ENCODE measurements around the gene GSAP.

DNA sequence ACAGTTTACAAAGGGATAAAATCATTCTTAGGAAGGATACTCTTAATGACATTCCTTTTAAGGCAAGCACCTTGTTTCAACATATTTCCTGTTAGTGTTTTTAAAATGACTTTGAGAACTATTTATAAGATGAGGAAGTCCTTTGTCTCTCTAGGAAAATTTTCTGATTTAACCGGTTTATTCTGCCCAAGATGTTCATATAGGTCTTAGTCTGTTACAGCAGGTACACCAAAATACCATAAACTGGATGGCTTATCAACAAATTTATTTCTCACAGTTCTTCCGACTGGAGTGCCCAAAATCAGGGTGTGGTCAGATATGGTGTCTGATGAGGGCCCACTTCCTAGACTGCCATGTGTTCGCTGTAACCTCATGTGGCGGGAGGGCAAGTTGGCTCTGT, 77.9 kb downstream of the GSAP start:
- TF ChIP-seq, protein P1, sequence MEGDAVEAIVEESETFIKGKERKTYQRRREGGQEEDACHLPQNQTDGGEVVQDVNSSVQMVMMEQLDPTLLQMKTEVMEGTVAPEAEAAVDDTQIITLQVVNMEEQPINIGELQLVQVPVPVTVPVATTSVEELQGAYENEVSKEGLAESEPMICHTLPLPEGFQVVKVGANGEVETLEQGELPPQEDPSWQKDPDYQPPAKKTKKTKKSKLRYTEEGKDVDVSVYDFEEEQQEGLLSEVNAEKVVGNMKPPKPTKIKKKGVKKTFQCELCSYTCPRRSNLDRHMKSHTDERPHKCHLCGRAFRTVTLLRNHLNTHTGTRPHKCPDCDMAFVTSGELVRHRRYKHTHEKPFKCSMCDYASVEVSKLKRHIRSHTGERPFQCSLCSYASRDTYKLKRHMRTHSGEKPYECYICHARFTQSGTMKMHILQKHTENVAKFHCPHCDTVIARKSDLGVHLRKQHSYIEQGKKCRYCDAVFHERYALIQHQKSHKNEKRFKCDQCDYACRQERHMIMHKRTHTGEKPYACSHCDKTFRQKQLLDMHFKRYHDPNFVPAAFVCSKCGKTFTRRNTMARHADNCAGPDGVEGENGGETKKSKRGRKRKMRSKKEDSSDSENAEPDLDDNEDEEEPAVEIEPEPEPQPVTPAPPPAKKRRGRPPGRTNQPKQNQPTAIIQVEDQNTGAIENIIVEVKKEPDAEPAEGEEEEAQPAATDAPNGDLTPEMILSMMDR (IDR thresholded peaks at IDR 0.05): no peak
- TF ChIP-seq POLR2A (IDR thresholded peaks at IDR 0.05): no peak
